HG03064 (cell line): ENCODE data around the gene SMAD6.
A peak's percentile ranks its signal among the peaks of the same experiment; 100 is the strongest.
"Not testable (repeated sequence)": the region's sequence is repeated elsewhere in the genome, so short reads cannot be mapped to it uniquely, and the experiment has no call there.

Experiments used
- ATAC-seq: cut with Tn5 transposase; IDR thresholded peaks from one replicate; pipeline ENCODE4 v1.9.1; 2021; ENCODE audit warnings: low read depth; ENCODE audit not compliant: unreplicated experiment

SMAD6 gene

GRCh38 chr15:66753687-66754377 lies 51.8 kb downstream of the SMAD6 start:
- ATAC-seq, result no peak

GRCh38 chr15:66754789-66755188 lies 52.8 kb downstream of the SMAD6 start:
- no peak for ATAC-seq

GRCh38 chr15:66755298-66756068 lies 53.4 kb downstream of the SMAD6 start:
- ATAC-seq, result no peak

- no peak for ATAC-seq
Measured at GRCh38 chr15:66756295-66756694, 54.3 kb downstream of the SMAD6 start.

GRCh38 chr15:66757030-66757429 lies 55.0 kb downstream of the SMAD6 start:
- no peak for ATAC-seq

- no peak for ATAC-seq
Measured at GRCh38 chr15:66757521-66757920, 55.5 kb downstream of the SMAD6 start.

GRCh38 chr15:66758217-66758616 lies 56.2 kb downstream of the SMAD6 start:
- ATAC-seq, result not testable (repeated sequence)

GRCh38 chr15:66758844-66759243 lies 56.8 kb downstream of the SMAD6 start:
- no peak for ATAC-seq

- ATAC-seq, result no peak
Measured at GRCh38 chr15:66760097-66760967, 58.3 kb downstream of the SMAD6 start.

- ATAC-seq, result no peak
Measured at GRCh38 chr15:66760968-66761725, 59.1 kb downstream of the SMAD6 start.

- ATAC-seq, result no peak
Measured at GRCh38 chr15:66761726-66762595, 59.9 kb downstream of the SMAD6 start.

- no peak for ATAC-seq
Measured at GRCh38 chr15:66763186-66764071, 61.4 kb downstream of the SMAD6 start.

GRCh38 chr15:66764072-66764786 lies 62.2 kb downstream of the SMAD6 start:
- ATAC-seq, result no peak

GRCh38 chr15:66765478-66766281 lies 63.6 kb downstream of the SMAD6 start:
- peak; percentile 51 for ATAC-seq

GRCh38 chr15:66766282-66767230 lies 64.5 kb downstream of the SMAD6 start:
- no peak for ATAC-seq

- no peak for ATAC-seq
Measured at GRCh38 chr15:66767240-66767659, 65.2 kb downstream of the SMAD6 start.
